H9 (cell line): ENCODE measurements around the gene CRISPLD2. TPM values are rescaled to one million over a fixed set of nuclear protein-coding genes. Genes with fewer than 3 reads are reported as not detected.

Source experiments
- DNase-seq: peaks from one replicate; pipeline ENCODE4 v3.0.0-alpha.2; 2017
- H2AFZ ChIP-seq: one replicate; pipeline ENCODE4 v1.6.1; 2013; ENCODE audit warnings: mild to moderate bottlenecking, low read length, control low read depth, moderate library complexity
- H2AK5ac ChIP-seq: 2 replicates; pipeline ENCODE4 v1.6.1; 2013; ENCODE audit warnings: low read length, control low read depth, mixed read lengths; ENCODE audit not compliant: insufficient read length
- H2BK120ac ChIP-seq: one replicate; pipeline ENCODE4 v1.6.1; 2013; ENCODE audit warnings: low read depth, mild to moderate bottlenecking, low read length, control low read depth, inconsistent platforms; ENCODE audit not compliant: poor library complexity, severe bottlenecking
- H2BK12ac ChIP-seq: 2 replicates; pipeline ENCODE4 v1.6.1; 2013; ENCODE audit warnings: low read length, control low read depth, mixed read lengths, low read depth; ENCODE audit not compliant: insufficient read length
- H2BK15ac ChIP-seq: 2 replicates; pipeline ENCODE4 v1.6.1; 2013; ENCODE audit warnings: low read depth, low read length, control low read depth
- H2BK20ac ChIP-seq: one replicate; pipeline ENCODE4 v1.6.1; 2013; ENCODE audit warnings: low read depth, mild to moderate bottlenecking, low read length, control low read depth, inconsistent platforms; ENCODE audit not compliant: poor library complexity, severe bottlenecking
- H2BK5ac ChIP-seq: 2 replicates; pipeline ENCODE4 v1.6.1; 2013; ENCODE audit warnings: low read length, control low read depth, mixed read lengths; ENCODE audit not compliant: insufficient read length
- H3K14ac ChIP-seq: 2 replicates; pipeline ENCODE4 v1.6.1; 2013; ENCODE audit warnings: low read length, control low read depth; ENCODE audit not compliant: insufficient read depth
- H3K18ac ChIP-seq: 2 replicates; pipeline ENCODE4 v1.6.1; 2013; ENCODE audit warnings: low read depth, mild to moderate bottlenecking, mixed read lengths, low read length, control low read depth; ENCODE audit not compliant: insufficient read length
- H3K23ac ChIP-seq: 2 replicates; pipeline ENCODE4 v1.6.1; 2013; ENCODE audit warnings: low read length, control low read depth, mixed read lengths, low read depth; ENCODE audit not compliant: insufficient read length
- H3K23me2 ChIP-seq: 2 replicates; pipeline ENCODE4 v1.6.1; 2013; ENCODE audit warnings: low read depth, mild to moderate bottlenecking, mixed read lengths, low read length, control low read depth; ENCODE audit not compliant: insufficient read length, poor library complexity, severe bottlenecking
- H3K27ac ChIP-seq: 2 replicates; pipeline ENCODE4 v1.5.1; 2013; ENCODE audit warnings: low read length, control low read depth, mixed read lengths, low read depth; ENCODE audit not compliant: insufficient read length
- H3K27me3 ChIP-seq: 2 replicates; pipeline ENCODE4 v1.6.1; 2013; ENCODE audit warnings: low read length, control low read depth, inconsistent platforms; ENCODE audit not compliant: insufficient read depth
- H3K4ac ChIP-seq: 2 replicates; pipeline ENCODE4 v1.6.1; 2013; ENCODE audit warnings: low read depth, mild to moderate bottlenecking, control low read depth, inconsistent platforms, low read length, moderate library complexity
- H3K4me1 ChIP-seq: 2 replicates; pipeline ENCODE4 v1.6.1; 2013; ENCODE audit warnings: low read length, control low read depth, inconsistent platforms; ENCODE audit not compliant: insufficient read depth
- H3K4me2 ChIP-seq: 2 replicates; pipeline ENCODE4 v1.6.1; 2013; ENCODE audit warnings: low read length, control low read depth, mixed read lengths; ENCODE audit not compliant: insufficient read length, insufficient read depth
- H3K56ac ChIP-seq: 2 replicates; pipeline ENCODE4 v1.6.1; 2013; ENCODE audit warnings: low read depth, mild to moderate bottlenecking, mixed read lengths, low read length, control low read depth; ENCODE audit not compliant: insufficient read length
- H3K79me1 ChIP-seq: 2 replicates; pipeline ENCODE4 v1.6.1; 2013; ENCODE audit warnings: low read depth, mild to moderate bottlenecking, moderate library complexity, low read length, control low read depth, inconsistent platforms; ENCODE audit not compliant: insufficient read depth, poor library complexity, severe bottlenecking
- H3K79me2 ChIP-seq: 2 replicates; pipeline ENCODE4 v1.6.1; 2013; ENCODE audit warnings: low read length, control low read depth, inconsistent platforms; ENCODE audit not compliant: insufficient read depth
- H3K9ac ChIP-seq: 2 replicates; pipeline ENCODE4 v1.6.1; 2013; ENCODE audit warnings: low read length, control low read depth, mixed read lengths; ENCODE audit not compliant: insufficient read length; ENCODE audit errors: extremely low read depth
- H3K9me3 ChIP-seq: one replicate; pipeline ENCODE4 v1.6.1; 2013; ENCODE audit warnings: low read depth, low read length, inconsistent platforms; ENCODE audit not compliant: control insufficient read depth
- H3T11ph ChIP-seq: one replicate; pipeline ENCODE4 v1.6.1; 2013; ENCODE audit warnings: mild to moderate bottlenecking, low read length, control low read depth, inconsistent platforms
- H4K20me1 ChIP-seq: one replicate; pipeline ENCODE4 v1.6.1; 2013; ENCODE audit not compliant: control insufficient read depth, insufficient read length, insufficient read depth
- H4K5ac ChIP-seq: 2 replicates; pipeline ENCODE4 v1.6.1; 2013; ENCODE audit warnings: low read depth, mild to moderate bottlenecking, mixed read lengths, low read length, control low read depth; ENCODE audit not compliant: insufficient read length
- H4K8ac ChIP-seq: replicated peaks from 2 replicates; pipeline ENCODE4 v1.6.1; 2013; ENCODE audit warnings: low read length, control low read depth, mixed read lengths, low read depth; ENCODE audit not compliant: insufficient read length
- H4K91ac ChIP-seq: 2 replicates; pipeline ENCODE4 v1.6.1; 2013; ENCODE audit warnings: low read depth, mild to moderate bottlenecking, moderate library complexity, mixed read lengths, low read length, control low read depth; ENCODE audit not compliant: insufficient read length
- H3K27ac Mint-ChIP-seq, 3 experiments: 2 replicates in 2 of 3; 3 replicates in 1 of 3; pipeline ENCODE4 v1.8.0; 2020 to 2021; ENCODE audit warnings: mixed read lengths in 3 of 3, mild to moderate bottlenecking in 1 of 3, moderate library complexity in 1 of 3
- H3K27me3 Mint-ChIP-seq: 2 replicates; pipeline ENCODE4 v1.8.0; 2021; ENCODE audit warnings: low read depth, mild to moderate bottlenecking, moderate library complexity, mixed read lengths
- H3K36me3 Mint-ChIP-seq, 3 experiments: 2 replicates in 2 of 3; 3 replicates in 1 of 3; pipeline ENCODE4 v1.8.0; 2020 to 2021; ENCODE audit warnings: low read depth in 3 of 3, mixed read lengths in 3 of 3; ENCODE audit not compliant: insufficient read depth in 1 of 3
- H3K4me1 Mint-ChIP-seq, 2 experiments: 2 replicates each; pipeline ENCODE4 v1.8.0; 2020; ENCODE audit warnings: mixed read lengths in 2 of 2
- H3K4me3 Mint-ChIP-seq, 2 experiments: 2 replicates in 1 of 2; 3 replicates in 1 of 2; pipeline ENCODE4 v1.8.0; 2020 to 2021; ENCODE audit warnings: mild to moderate bottlenecking in 2 of 2, mixed read lengths in 2 of 2, moderate library complexity in 1 of 2
- H3K9me3 Mint-ChIP-seq, 2 experiments: 2 replicates in 1 of 2; 3 replicates in 1 of 2; pipeline ENCODE4 v1.8.0; 2020; ENCODE audit warnings: mild to moderate bottlenecking in 2 of 2, mixed read lengths in 2 of 2, moderate library complexity in 1 of 2
- CTCF ChIP-seq: fragments of 200-600 bp; sonication (generic); conservative IDR thresholded peaks from 3 replicates; pipeline ENCODE4 v1.8.0; 2021; ENCODE audit warnings: antibody characterized with exemption, mild to moderate bottlenecking
- WGBS: extraction: QIAGEN DNeasy Blood & Tissue Kit; methylation state at CpG from one replicate; pipeline ENCODE4 v1.1.7; 2013; ENCODE audit warnings: missing lambda C conversion rate, low lambda C conversion rate, mixed read lengths; ENCODE audit not compliant: insufficient read length; ENCODE audit errors: extremely low coverage; 5-methylcytosine and 5-hydroxymethylcytosine counted together
- total RNA-seq: library from RNA; stranded (reverse); gene quantifications from 2 replicates; pipeline ENCODE4 v1.2.1, GENCODE V29; 2021

The CRISPLD2 gene
- total RNA-seq, 1 experiment from 2014 or later = 2.3 TPM

DNA sequence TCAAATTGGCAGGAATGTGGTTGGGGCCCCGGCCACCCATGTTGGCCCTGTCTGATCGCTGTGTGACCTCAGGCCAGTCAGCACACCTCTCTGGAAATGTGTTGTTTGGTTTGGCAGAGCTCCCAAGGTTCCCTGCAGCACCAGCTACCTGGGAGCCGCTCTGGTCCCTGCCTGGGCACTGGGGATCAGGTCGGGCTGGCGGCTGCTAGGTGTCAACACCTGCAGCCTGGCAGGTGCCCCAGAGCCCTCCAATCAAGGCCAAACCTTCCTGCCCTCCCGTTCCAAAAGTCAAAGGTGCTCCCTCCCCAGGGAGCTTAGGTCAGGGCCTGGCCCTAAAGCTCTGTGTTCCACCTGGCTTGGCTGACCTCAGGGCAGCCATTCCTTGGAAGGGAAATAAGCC lies 135.6 kb downstream of the CRISPLD2 start:
- H3K4me2 ChIP-seq = no peak overlapping the region
- H3K27me3 ChIP-seq = no peaks in the 10 kb centered on the region
- H3K36me3 Mint-ChIP-seq = no peaks in the 10 kb centered on the region
- WGBS = no CpG with 5 or more reads among the region's 6 CpGs
- H4K8ac ChIP-seq = no peak overlapping the region
- H3K27ac Mint-ChIP-seq = no peak overlapping the region
- H4K5ac ChIP-seq = no peak overlapping the region
- no peak overlapping the region for H2AK5ac ChIP-seq
- no peak overlapping the region for H2BK120ac ChIP-seq
- H2BK12ac ChIP-seq = no peak overlapping the region
- H3K27me3 Mint-ChIP-seq = peaks cover 4% of the 10 kb centered on the region; the same call in 1 of the 2 replicates
- H2BK15ac ChIP-seq = no peak overlapping the region
- no peaks in the 10 kb centered on the region for H3K9me3 Mint-ChIP-seq
- no peak overlapping the region for H4K91ac ChIP-seq
- H3K79me1 ChIP-seq = no peaks in the 10 kb centered on the region
- no peak overlapping the region for H3K23ac ChIP-seq
- H3K79me2 ChIP-seq = no peaks in the 10 kb centered on the region
- no peak overlapping the region for H2BK20ac ChIP-seq
- peaks cover 0 to 2% of the 10 kb centered on the region in 2 experiments; a peak in 1 of 4 replicates for H3K4me1 Mint-ChIP-seq
- H3K9ac ChIP-seq = no peak overlapping the region
- H3K4me3 Mint-ChIP-seq = no peak overlapping the region
- TF ChIP-seq CTCF = no peak
- no peak for DNase-seq
- no peak overlapping the region for H3K14ac ChIP-seq
- H3K56ac ChIP-seq = no peak overlapping the region
- no peaks in the 10 kb centered on the region for H3K9me3 ChIP-seq
- H2BK5ac ChIP-seq = no peak overlapping the region
- H3K18ac ChIP-seq = no peak overlapping the region
- H3T11ph ChIP-seq = no peak overlapping the region
- no peak overlapping the region for H3K4ac ChIP-seq
- H3K27ac ChIP-seq = no peak overlapping the region
- H2AFZ ChIP-seq = no peak overlapping the region
- H3K23me2 ChIP-seq = no peaks in the 10 kb centered on the region
- no peaks in the 10 kb centered on the region for H4K20me1 ChIP-seq
- no peaks in the 10 kb centered on the region for H3K4me1 ChIP-seq
